H9 (cell line): Measurements from ENCODE around the gene NDE1. TPM values are rescaled to one million over a fixed set of nuclear protein-coding genes. Genes with fewer than 3 reads are reported as not detected.

Experiments used
- DNase-seq: peaks from one replicate; pipeline ENCODE4 v3.0.0-alpha.2; 2017
- H2AFZ ChIP-seq: one replicate; pipeline ENCODE4 v1.6.1; 2013; ENCODE audit warnings: mild to moderate bottlenecking, low read length, control low read depth, moderate library complexity
- H2AK5ac ChIP-seq: 2 replicates; pipeline ENCODE4 v1.6.1; 2013; ENCODE audit warnings: low read length, control low read depth, mixed read lengths; ENCODE audit not compliant: insufficient read length
- H2BK120ac ChIP-seq: one replicate; pipeline ENCODE4 v1.6.1; 2013; ENCODE audit warnings: low read depth, mild to moderate bottlenecking, low read length, control low read depth, inconsistent platforms; ENCODE audit not compliant: poor library complexity, severe bottlenecking
- H2BK12ac ChIP-seq: 2 replicates; pipeline ENCODE4 v1.6.1; 2013; ENCODE audit warnings: low read length, control low read depth, mixed read lengths, low read depth; ENCODE audit not compliant: insufficient read length
- H2BK15ac ChIP-seq: 2 replicates; pipeline ENCODE4 v1.6.1; 2013; ENCODE audit warnings: low read depth, low read length, control low read depth
- H2BK20ac ChIP-seq: one replicate; pipeline ENCODE4 v1.6.1; 2013; ENCODE audit warnings: low read depth, mild to moderate bottlenecking, low read length, control low read depth, inconsistent platforms; ENCODE audit not compliant: poor library complexity, severe bottlenecking
- H2BK5ac ChIP-seq: 2 replicates; pipeline ENCODE4 v1.6.1; 2013; ENCODE audit warnings: low read length, control low read depth, mixed read lengths; ENCODE audit not compliant: insufficient read length
- H3K14ac ChIP-seq: 2 replicates; pipeline ENCODE4 v1.6.1; 2013; ENCODE audit warnings: low read length, control low read depth; ENCODE audit not compliant: insufficient read depth
- H3K18ac ChIP-seq: 2 replicates; pipeline ENCODE4 v1.6.1; 2013; ENCODE audit warnings: low read depth, mild to moderate bottlenecking, mixed read lengths, low read length, control low read depth; ENCODE audit not compliant: insufficient read length
- H3K23ac ChIP-seq: 2 replicates; pipeline ENCODE4 v1.6.1; 2013; ENCODE audit warnings: low read length, control low read depth, mixed read lengths, low read depth; ENCODE audit not compliant: insufficient read length
- H3K23me2 ChIP-seq: 2 replicates; pipeline ENCODE4 v1.6.1; 2013; ENCODE audit warnings: low read depth, mild to moderate bottlenecking, mixed read lengths, low read length, control low read depth; ENCODE audit not compliant: insufficient read length, poor library complexity, severe bottlenecking
- H3K27ac ChIP-seq: 2 replicates; pipeline ENCODE4 v1.5.1; 2013; ENCODE audit warnings: low read length, control low read depth, mixed read lengths, low read depth; ENCODE audit not compliant: insufficient read length
- H3K27me3 ChIP-seq: 2 replicates; pipeline ENCODE4 v1.6.1; 2013; ENCODE audit warnings: low read length, control low read depth, inconsistent platforms; ENCODE audit not compliant: insufficient read depth
- H3K4ac ChIP-seq: 2 replicates; pipeline ENCODE4 v1.6.1; 2013; ENCODE audit warnings: low read depth, mild to moderate bottlenecking, control low read depth, inconsistent platforms, low read length, moderate library complexity
- H3K4me1 ChIP-seq: 2 replicates; pipeline ENCODE4 v1.6.1; 2013; ENCODE audit warnings: low read length, control low read depth, inconsistent platforms; ENCODE audit not compliant: insufficient read depth
- H3K4me2 ChIP-seq: 2 replicates; pipeline ENCODE4 v1.6.1; 2013; ENCODE audit warnings: low read length, control low read depth, mixed read lengths; ENCODE audit not compliant: insufficient read length, insufficient read depth
- H3K56ac ChIP-seq: 2 replicates; pipeline ENCODE4 v1.6.1; 2013; ENCODE audit warnings: low read depth, mild to moderate bottlenecking, mixed read lengths, low read length, control low read depth; ENCODE audit not compliant: insufficient read length
- H3K79me1 ChIP-seq: 2 replicates; pipeline ENCODE4 v1.6.1; 2013; ENCODE audit warnings: low read depth, mild to moderate bottlenecking, moderate library complexity, low read length, control low read depth, inconsistent platforms; ENCODE audit not compliant: insufficient read depth, poor library complexity, severe bottlenecking
- H3K79me2 ChIP-seq: 2 replicates; pipeline ENCODE4 v1.6.1; 2013; ENCODE audit warnings: low read length, control low read depth, inconsistent platforms; ENCODE audit not compliant: insufficient read depth
- H3K9ac ChIP-seq: 2 replicates; pipeline ENCODE4 v1.6.1; 2013; ENCODE audit warnings: low read length, control low read depth, mixed read lengths; ENCODE audit not compliant: insufficient read length; ENCODE audit errors: extremely low read depth
- H3K9me3 ChIP-seq: one replicate; pipeline ENCODE4 v1.6.1; 2013; ENCODE audit warnings: low read depth, low read length, inconsistent platforms; ENCODE audit not compliant: control insufficient read depth
- H3T11ph ChIP-seq: one replicate; pipeline ENCODE4 v1.6.1; 2013; ENCODE audit warnings: mild to moderate bottlenecking, low read length, control low read depth, inconsistent platforms
- H4K20me1 ChIP-seq: one replicate; pipeline ENCODE4 v1.6.1; 2013; ENCODE audit not compliant: control insufficient read depth, insufficient read length, insufficient read depth
- H4K5ac ChIP-seq: 2 replicates; pipeline ENCODE4 v1.6.1; 2013; ENCODE audit warnings: low read depth, mild to moderate bottlenecking, mixed read lengths, low read length, control low read depth; ENCODE audit not compliant: insufficient read length
- H4K8ac ChIP-seq: replicated peaks from 2 replicates; pipeline ENCODE4 v1.6.1; 2013; ENCODE audit warnings: low read length, control low read depth, mixed read lengths, low read depth; ENCODE audit not compliant: insufficient read length
- H4K91ac ChIP-seq: 2 replicates; pipeline ENCODE4 v1.6.1; 2013; ENCODE audit warnings: low read depth, mild to moderate bottlenecking, moderate library complexity, mixed read lengths, low read length, control low read depth; ENCODE audit not compliant: insufficient read length
- H3K27ac Mint-ChIP-seq, 3 experiments: 2 replicates in 2 of 3; 3 replicates in 1 of 3; pipeline ENCODE4 v1.8.0; 2020 to 2021; ENCODE audit warnings: mixed read lengths in 3 of 3, mild to moderate bottlenecking in 1 of 3, moderate library complexity in 1 of 3
- H3K27me3 Mint-ChIP-seq: 2 replicates; pipeline ENCODE4 v1.8.0; 2021; ENCODE audit warnings: low read depth, mild to moderate bottlenecking, moderate library complexity, mixed read lengths
- H3K36me3 Mint-ChIP-seq, 3 experiments: 2 replicates in 2 of 3; 3 replicates in 1 of 3; pipeline ENCODE4 v1.8.0; 2020 to 2021; ENCODE audit warnings: low read depth in 3 of 3, mixed read lengths in 3 of 3; ENCODE audit not compliant: insufficient read depth in 1 of 3
- H3K4me1 Mint-ChIP-seq, 2 experiments: 2 replicates each; pipeline ENCODE4 v1.8.0; 2020; ENCODE audit warnings: mixed read lengths in 2 of 2
- H3K4me3 Mint-ChIP-seq, 2 experiments: 2 replicates in 1 of 2; 3 replicates in 1 of 2; pipeline ENCODE4 v1.8.0; 2020 to 2021; ENCODE audit warnings: mild to moderate bottlenecking in 2 of 2, mixed read lengths in 2 of 2, moderate library complexity in 1 of 2
- H3K9me3 Mint-ChIP-seq, 2 experiments: 2 replicates in 1 of 2; 3 replicates in 1 of 2; pipeline ENCODE4 v1.8.0; 2020; ENCODE audit warnings: mild to moderate bottlenecking in 2 of 2, mixed read lengths in 2 of 2, moderate library complexity in 1 of 2
- WGBS: extraction: QIAGEN DNeasy Blood & Tissue Kit; methylation state at CpG from one replicate; pipeline ENCODE4 v1.1.7; 2013; ENCODE audit warnings: missing lambda C conversion rate, low lambda C conversion rate, mixed read lengths; ENCODE audit not compliant: insufficient read length; ENCODE audit errors: extremely low coverage; 5-methylcytosine and 5-hydroxymethylcytosine counted together
- total RNA-seq: library from RNA; stranded (reverse); gene quantifications from 2 replicates; pipeline ENCODE4 v1.2.1, GENCODE V29; 2021
- TF ChIP-seq, protein P1 (sequence below): fragments of 200-600 bp; sonication (generic); conservative IDR thresholded peaks from 3 replicates; pipeline ENCODE4 v1.8.0; 2021; ENCODE audit warnings: antibody characterized with exemption, mild to moderate bottlenecking

The NDE1 gene
- total RNA-seq, 1 experiment from 2014 or later: 49.6 TPM

DNA sequence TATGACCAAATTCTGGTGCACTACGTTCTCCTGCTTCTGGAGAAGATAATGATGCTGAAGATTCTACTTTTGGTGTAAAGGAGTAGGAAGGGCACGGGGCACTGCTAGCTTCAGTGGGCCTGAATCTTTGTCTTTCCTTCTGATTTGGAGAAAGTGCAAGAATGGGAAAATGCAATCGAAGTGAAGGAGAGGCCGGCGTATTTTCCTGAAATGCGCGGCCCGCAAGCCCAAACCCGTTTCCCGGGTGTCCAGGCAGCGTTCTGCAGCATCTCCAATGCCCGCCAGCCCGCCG lies 372 bp upstream of the NDE1 start:
- Histone ChIP-seq H3K4me2 (peak overlapping the region; percentile 92), H3K56ac (no peak overlapping the region), H3K79me1 (peaks cover 8% of the 10 kb centered on the region), H3T11ph (no peak overlapping the region), H2BK20ac (no peak overlapping the region), H3K14ac (peak overlapping the region; percentile 51; the same call in 1 of the 2 replicates), H3K27me3 (no peaks in the 10 kb centered on the region), H3K27ac (no peak overlapping the region), H2BK5ac (no peak overlapping the region), H3K79me2 (no peaks in the 10 kb centered on the region), H2AFZ (peak overlapping the region; percentile 27), H3K4ac (no peak overlapping the region), H3K4me1 (no peaks in the 10 kb centered on the region), H2AK5ac (no peak overlapping the region), H4K91ac (no peak overlapping the region), H2BK12ac (no peak overlapping the region), H3K9ac (peak overlapping the region; percentile 28), H4K20me1 (peaks cover 2% of the 10 kb centered on the region), H3K18ac (peak overlapping the region; percentile 69), H3K9me3 (no peaks in the 10 kb centered on the region), H2BK120ac (no peak overlapping the region), H3K23ac (no peak overlapping the region), H4K8ac (no peak overlapping the region), H4K5ac (no peak overlapping the region), H3K23me2 (peaks cover 6% of the 10 kb centered on the region), H2BK15ac (no peak overlapping the region)
- Mint-ChIP-seq H3K4me3 (peak overlapping the region; percentile 82 to 98), H3K27ac (peak overlapping the region in 2 of 3 experiments; percentile 81 to 97; a peak in 5 of 7 replicates), H3K36me3 (peaks cover 0 to 11% (median 6%) of the 10 kb centered on the region in 3 experiments; a peak in 4 of 7 replicates), H3K4me1 (peaks cover 7 to 9% of the 10 kb centered on the region in 2 experiments; a peak in 3 of 4 replicates), H3K9me3 (0 out of 5 replicates have a peak, but pooled peaks cover 0 to 2% of the 10 kb centered on the region in 2 experiments), H3K27me3 (no peaks in the 10 kb centered on the region)
- TF ChIP-seq, protein P1, sequence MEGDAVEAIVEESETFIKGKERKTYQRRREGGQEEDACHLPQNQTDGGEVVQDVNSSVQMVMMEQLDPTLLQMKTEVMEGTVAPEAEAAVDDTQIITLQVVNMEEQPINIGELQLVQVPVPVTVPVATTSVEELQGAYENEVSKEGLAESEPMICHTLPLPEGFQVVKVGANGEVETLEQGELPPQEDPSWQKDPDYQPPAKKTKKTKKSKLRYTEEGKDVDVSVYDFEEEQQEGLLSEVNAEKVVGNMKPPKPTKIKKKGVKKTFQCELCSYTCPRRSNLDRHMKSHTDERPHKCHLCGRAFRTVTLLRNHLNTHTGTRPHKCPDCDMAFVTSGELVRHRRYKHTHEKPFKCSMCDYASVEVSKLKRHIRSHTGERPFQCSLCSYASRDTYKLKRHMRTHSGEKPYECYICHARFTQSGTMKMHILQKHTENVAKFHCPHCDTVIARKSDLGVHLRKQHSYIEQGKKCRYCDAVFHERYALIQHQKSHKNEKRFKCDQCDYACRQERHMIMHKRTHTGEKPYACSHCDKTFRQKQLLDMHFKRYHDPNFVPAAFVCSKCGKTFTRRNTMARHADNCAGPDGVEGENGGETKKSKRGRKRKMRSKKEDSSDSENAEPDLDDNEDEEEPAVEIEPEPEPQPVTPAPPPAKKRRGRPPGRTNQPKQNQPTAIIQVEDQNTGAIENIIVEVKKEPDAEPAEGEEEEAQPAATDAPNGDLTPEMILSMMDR: no peak
- WGBS: no CpG with 5 or more reads among the region's 14 CpGs
- no peak for DNase-seq
